A549 (cell line): Measurements from ENCODE around the gene ANKDD1A. TPM values are rescaled to one million over a fixed set of nuclear protein-coding genes. Genes with fewer than 3 reads are reported as not detected.

Experiments used
- ATAC-seq, 2 experiments: fragments of 200-7000 bp in 1 of 2; fragments of >200 bp in 1 of 2; cut with Nextera tagmentation in 1 of 2; cut with Tn5 transposase in 1 of 2; 3 replicates each; pipeline versions ENCODE4 v1.8.0 to v1.9.1; 2018 to 2020; ENCODE audit warnings: mild to moderate bottlenecking in 1 of 2, moderate library complexity in 1 of 2
- CTCF ChIA-PET: fragments of 300-600 bp; sonication (Branson Sonifier 250); formaldehyde crosslinking; extraction: SDS; loops from one replicate; lab custom pipeline; 2021; ENCODE audit warnings: antibody characterized with exemption, inconsistent platforms; lab: Yijun Ruan, JAX
- POLR2A ChIA-PET: fragments of 350-600 bp; formaldehyde crosslinking; extraction: SDS; loops from one replicate; lab custom pipeline; 2021; ENCODE audit warnings: antibody characterized with exemption, inconsistent platforms; lab: Yijun Ruan, JAX
- DNase-seq, 2 experiments: peaks; one replicate each; pipeline versions ENCODE4 v3.0.0 to v3.0.0-alpha.2; 2011 to 2016; ENCODE audit warnings: low read depth in 1 of 2, low spot score in 1 of 2
- FAIRE-seq: peaks from 2 replicates; lab custom pipeline; 2011; peaks lifted over from hg19 to GRCh38; lab: Jason Lieb, UNC
- H3K27ac ChIP-seq, 2 experiments: fragments of >200 bp; sonication (Bioruptor Twin); formaldehyde crosslinking; 3 replicates each; pipeline ENCODE4 v1.5.1; 2016 to 2017
- H3K4me1 ChIP-seq: fragments of >200 bp; sonication (Bioruptor Twin); formaldehyde crosslinking; 3 replicates; pipeline ENCODE4 v1.6.1; 2016
- H3K4me2 ChIP-seq: fragments of >200 bp; sonication (Bioruptor Twin); formaldehyde crosslinking; 3 replicates; pipeline ENCODE4 v1.6.1; 2016
- H3K4me3 ChIP-seq: fragments of >200 bp; sonication (Bioruptor Twin); formaldehyde crosslinking; 3 replicates; pipeline ENCODE4 v1.5.1; 2016
- H3K9me3 ChIP-seq: fragments of >200 bp; sonication (Bioruptor Twin); formaldehyde crosslinking; 3 replicates; pipeline ENCODE4 v1.6.1; 2016
- BHLHE40 ChIP-seq: IDR thresholded peaks from 2 replicates; pipeline ENCODE4 v1.6.1; 2012; ENCODE audit warnings: low read depth, low read length, inconsistent platforms
- CBX8 ChIP-seq: fragments of 200-600 bp; sonication (generic); IDR thresholded peaks from 2 replicates; pipeline ENCODE4 v1.6.1; 2016
- CEBPB ChIP-seq, 2 experiments: fragments of >200 bp in 1 of 2; sonication (Bioruptor Twin) in 1 of 2; formaldehyde crosslinking in 1 of 2; IDR thresholded peaks; 2 replicates each; pipeline ENCODE4 v1.6.1; 2012 to 2016
- CHD2 ChIP-seq: fragments of 150-350 bp; IDR thresholded peaks from 2 replicates; pipeline ENCODE4 v1.6.1; 2014; ENCODE audit warnings: low read length; ENCODE audit not compliant: partially characterized antibody
- EHF ChIP-seq: fragments of 250-450 bp; sonication (Bioruptor Pico); IDR thresholded peaks from 2 replicates; pipeline ENCODE4 v1.5.0; 2020; ENCODE audit warnings: mild to moderate bottlenecking
- EP300 ChIP-seq, 2 experiments: fragments of >200 bp; sonication (Bioruptor Twin); formaldehyde crosslinking; IDR thresholded peaks; 2 replicates in 1 of 2; 3 replicates in 1 of 2; pipeline ENCODE4 v1.6.1; 2016 to 2017
- ESRRA ChIP-seq: fragments of 150-350 bp; IDR thresholded peaks from 2 replicates; pipeline ENCODE4 v1.6.1; 2014; ENCODE audit warnings: mild to moderate bottlenecking, low read length, borderline replicate concordance
- FOXS1 ChIP-seq: fragments of 250-450 bp; sonication (Bioruptor Pico); IDR thresholded peaks from 2 replicates; pipeline ENCODE4 v1.5.0; 2020; ENCODE audit warnings: mild to moderate bottlenecking, moderate library complexity
- HDAC2 ChIP-seq: fragments of 200-600 bp; sonication (generic); IDR thresholded peaks from 2 replicates; pipeline ENCODE4 v1.6.1; 2016
- HEYL ChIP-seq: fragments of 250-450 bp; sonication (Bioruptor Pico); IDR thresholded peaks from 2 replicates; pipeline ENCODE4 v1.8.0; 2021; ENCODE audit warnings: mild to moderate bottlenecking, moderate library complexity
- HOXA7 ChIP-seq: fragments of 250-450 bp; sonication (Bioruptor Pico); IDR thresholded peaks from 2 replicates; pipeline ENCODE4 v1.5.0; 2020; ENCODE audit warnings: mild to moderate bottlenecking, moderate library complexity
- HOXB13 ChIP-seq: fragments of 250-450 bp; sonication (Bioruptor Pico); IDR thresholded peaks from 2 replicates; pipeline ENCODE4 v1.5.0; 2020; ENCODE audit warnings: low read depth, mild to moderate bottlenecking, moderate library complexity
- JUN ChIP-seq, 2 experiments: fragments of >200 bp; sonication (Bioruptor Twin); formaldehyde crosslinking; IDR thresholded peaks; 2 replicates in 1 of 2; 3 replicates in 1 of 2; pipeline ENCODE4 v1.6.1; 2016 to 2017
- JUNB ChIP-seq: fragments of >200 bp; sonication (Bioruptor Twin); formaldehyde crosslinking; IDR thresholded peaks from 2 replicates; pipeline ENCODE4 v1.6.1; 2016
- MAZ ChIP-seq: fragments of 150-350 bp; IDR thresholded peaks from 2 replicates; pipeline ENCODE4 v1.6.1; 2014; ENCODE audit warnings: antibody characterized with exemption, low read depth, low read length, borderline replicate concordance
- MYC ChIP-seq: IDR thresholded peaks from 2 replicates; pipeline ENCODE4 v1.6.1; 2012; ENCODE audit warnings: mild to moderate bottlenecking, inconsistent platforms, low read length, improper control_type of control experiment, borderline replicate concordance
- NR3C1 ChIP-seq: fragments of >200 bp; sonication (Bioruptor Twin); formaldehyde crosslinking; IDR thresholded peaks from 3 replicates; pipeline ENCODE4 v1.6.1; 2017
- PHF8 ChIP-seq: fragments of 200-600 bp; sonication (generic); IDR thresholded peaks from 2 replicates; pipeline ENCODE4 v1.6.1; 2016; ENCODE audit warnings: low read depth, mild to moderate bottlenecking, antibody characterized with exemption, moderate library complexity, borderline replicate concordance
- POLR2AphosphoS2 ChIP-seq: conservative IDR thresholded peaks from 2 replicates; pipeline ENCODE4 v1.6.1; 2012; ENCODE audit warnings: low read length, improper control_type of control experiment, inconsistent platforms
- RAD21 ChIP-seq, 2 experiments: fragments of >200 bp in 1 of 2; sonication (Bioruptor Twin) in 1 of 2; formaldehyde crosslinking in 1 of 2; IDR thresholded peaks in 1 of 2; conservative IDR thresholded peaks in 1 of 2; 2 replicates in 1 of 2; 3 replicates in 1 of 2; pipeline ENCODE4 v1.6.1; 2012 to 2018; ENCODE audit warnings: inconsistent platforms in 1 of 2
- RFX5 ChIP-seq: fragments of 450-650 bp; IDR thresholded peaks from 2 replicates; pipeline ENCODE4 v1.7.1; 2014; ENCODE audit warnings: antibody characterized with exemption, mild to moderate bottlenecking, moderate library complexity
- RNF2 ChIP-seq: fragments of 200-600 bp; sonication (generic); IDR thresholded peaks from 2 replicates; pipeline ENCODE4 v1.6.1; 2016; ENCODE audit warnings: low read depth, mild to moderate bottlenecking, antibody characterized with exemption, moderate library complexity, borderline replicate concordance
- SMC3 ChIP-seq: fragments of >200 bp; sonication (Bioruptor Twin); formaldehyde crosslinking; IDR thresholded peaks from 3 replicates; pipeline ENCODE4 v1.6.1; 2018; ENCODE audit warnings: inconsistent platforms
- TFCP2L1 ChIP-seq: fragments of 250-450 bp; sonication (Bioruptor Pico); IDR thresholded peaks from 2 replicates; pipeline ENCODE4 v1.5.0; 2021; ENCODE audit warnings: mild to moderate bottlenecking
- ZC3H11A ChIP-seq: fragments of 450-650 bp; IDR thresholded peaks from 2 replicates; pipeline ENCODE4 v1.6.1; 2014; ENCODE audit warnings: antibody characterized with exemption, mild to moderate bottlenecking
- ZFP36 ChIP-seq: fragments of 450-650 bp; IDR thresholded peaks from 2 replicates; pipeline ENCODE4 v1.6.1; 2014; ENCODE audit warnings: borderline replicate concordance; ENCODE audit not compliant: partially characterized antibody
- ZNF302 ChIP-seq: fragments of 250-450 bp; sonication (Bioruptor Pico); IDR thresholded peaks from 2 replicates; pipeline ENCODE4 v1.9.0; 2021; ENCODE audit warnings: inconsistent platforms, mild to moderate bottlenecking, moderate library complexity
- WGBS: methylation state at CpG from one replicate; pipeline ENCODE4 v1.1.6; 2017; ENCODE audit errors: missing lambda C conversion rate; 5-methylcytosine and 5-hydroxymethylcytosine counted together
- polyA plus RNA-seq, 4 experiments: library from polyadenylated mRNA; depleted of rRNA in 3 of 4; stranded (reverse); fragments of >200 nt; fragmentation: RNase III in 1 of 4; extraction: RNeasy Plus Mini Kit Qiagen cat#74134 plus additional on column Dnase treatment in 1 of 4; gene quantifications; 2 replicates in 3 of 4; 3 replicates in 1 of 4; pipeline ENCODE4 v1.2.3, GENCODE V29; 2011 to 2017
- TF ChIP-seq, protein P1 (sequence below): IDR thresholded peaks from 2 replicates; pipeline ENCODE4 v1.6.1; 2012
- TF ChIP-seq, protein P2 (sequence below): fragments of 250-450 bp; sonication (Bioruptor Pico); IDR thresholded peaks from 2 replicates; pipeline ENCODE4 v1.5.0; 2020; ENCODE audit warnings: low read depth, mild to moderate bottlenecking, moderate library complexity
- TF ChIP-seq, protein P3 (sequence below): fragments of >200 bp; sonication (Bioruptor Twin); formaldehyde crosslinking; IDR thresholded peaks from 3 replicates; pipeline ENCODE4 v1.5.1; 2016
- TF ChIP-seq, protein P4 (sequence below): IDR thresholded peaks from 2 replicates; pipeline ENCODE4 v1.6.1; 2012; ENCODE audit warnings: low read depth, borderline replicate concordance

Gene ANKDD1A
- polyA plus RNA-seq, 2 of the 4 experiments (the other 2 are of a cell fraction): 2.7 to 2.8 TPM

DNA sequence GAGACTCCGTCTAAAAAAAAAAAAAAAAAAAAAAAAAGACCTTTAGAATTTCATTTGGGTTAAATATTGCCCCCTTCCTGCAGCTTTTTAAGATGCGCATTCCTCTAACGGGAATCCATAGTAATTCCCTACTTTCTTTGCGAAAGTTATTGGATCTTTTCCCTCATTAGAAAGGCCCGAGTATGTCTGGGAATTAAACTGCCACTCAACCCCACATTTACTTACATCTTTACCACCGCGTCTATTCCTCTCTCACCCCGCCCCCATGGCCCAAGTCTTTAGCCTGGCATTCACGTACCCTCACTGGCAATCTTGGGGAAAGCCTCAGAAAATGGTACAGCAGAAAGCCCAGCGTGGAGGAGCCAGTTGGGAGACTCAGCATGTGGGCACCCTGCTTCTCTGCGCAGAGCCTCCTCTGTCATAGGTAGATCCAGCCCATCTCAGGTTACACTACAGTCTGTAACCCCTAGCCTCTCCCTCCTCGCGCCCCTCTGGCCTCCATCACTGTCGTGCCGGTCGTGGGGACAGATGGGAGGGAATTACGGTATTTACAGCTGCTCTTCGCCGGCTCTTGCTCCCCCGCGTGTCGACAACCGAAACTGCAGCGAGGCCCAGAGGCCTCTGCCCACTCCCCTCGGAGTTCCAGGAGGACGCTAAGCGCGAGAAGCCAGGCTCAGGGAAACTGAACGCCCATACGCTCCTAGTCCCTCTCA, 6.4 kb upstream of the ANKDD1A start:
- ChIA-PET POLR2A (interaction anchor here (0.6 to 0.7 kb wide), 2 partner anchors 64 to 68 kb away, joined by 3 to 8 read pairs; no protein-coding TSS in a partner anchor), CTCF (interaction anchor here (1.1 to 4.3 kb wide), 11 partner anchors 11 to 174 kb away, joined by 3 to 25 read pairs (median 6); no protein-coding TSS in a partner anchor)
- H3K9me3 ChIP-seq: peaks cover 18% of the 10 kb centered on the region
- peak overlapping the region; percentile 45 for H3K4me2 ChIP-seq
- peak; percentile 70 to 79 for DNase-seq
- peak; percentile 90 to 92 for ATAC-seq
- no peaks in the 10 kb centered on the region for H3K4me1 ChIP-seq
- TF ChIP-seq BHLHE40 (no peak), MAZ (no peak), CHD2 (no peak), FOXS1 (no peak), SMC3 (peak; percentile 63), RAD21 (conservative IDR thresholded peaks at IDR 0.05 in 1 of 2, IDR thresholded peaks at IDR 0.05 in 1 of 2) (peak; percentile 57 to 58), HOXB13 (CRISPR knock-in tag) (0 out of 2 replicates have a peak, but pooled peaks have one; percentile 40), CEBPB (IDR thresholded peaks at IDR 0.05) (no peak)
- TF ChIP-seq, protein P1, sequence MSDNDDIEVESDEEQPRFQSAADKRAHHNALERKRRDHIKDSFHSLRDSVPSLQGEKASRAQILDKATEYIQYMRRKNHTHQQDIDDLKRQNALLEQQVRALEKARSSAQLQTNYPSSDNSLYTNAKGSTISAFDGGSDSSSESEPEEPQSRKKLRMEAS: peak; percentile 69; the same call in 1 of the 2 replicates
- TF ChIP-seq, protein P2, sequence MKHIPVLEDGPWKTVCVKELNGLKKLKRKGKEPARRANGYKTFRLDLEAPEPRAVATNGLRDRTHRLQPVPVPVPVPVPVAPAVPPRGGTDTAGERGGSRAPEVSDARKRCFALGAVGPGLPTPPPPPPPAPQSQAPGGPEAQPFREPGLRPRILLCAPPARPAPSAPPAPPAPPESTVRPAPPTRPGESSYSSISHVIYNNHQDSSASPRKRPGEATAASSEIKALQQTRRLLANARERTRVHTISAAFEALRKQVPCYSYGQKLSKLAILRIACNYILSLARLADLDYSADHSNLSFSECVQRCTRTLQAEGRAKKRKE (CRISPR knock-in tag): no peak
- TF ChIP-seq, protein P3, sequence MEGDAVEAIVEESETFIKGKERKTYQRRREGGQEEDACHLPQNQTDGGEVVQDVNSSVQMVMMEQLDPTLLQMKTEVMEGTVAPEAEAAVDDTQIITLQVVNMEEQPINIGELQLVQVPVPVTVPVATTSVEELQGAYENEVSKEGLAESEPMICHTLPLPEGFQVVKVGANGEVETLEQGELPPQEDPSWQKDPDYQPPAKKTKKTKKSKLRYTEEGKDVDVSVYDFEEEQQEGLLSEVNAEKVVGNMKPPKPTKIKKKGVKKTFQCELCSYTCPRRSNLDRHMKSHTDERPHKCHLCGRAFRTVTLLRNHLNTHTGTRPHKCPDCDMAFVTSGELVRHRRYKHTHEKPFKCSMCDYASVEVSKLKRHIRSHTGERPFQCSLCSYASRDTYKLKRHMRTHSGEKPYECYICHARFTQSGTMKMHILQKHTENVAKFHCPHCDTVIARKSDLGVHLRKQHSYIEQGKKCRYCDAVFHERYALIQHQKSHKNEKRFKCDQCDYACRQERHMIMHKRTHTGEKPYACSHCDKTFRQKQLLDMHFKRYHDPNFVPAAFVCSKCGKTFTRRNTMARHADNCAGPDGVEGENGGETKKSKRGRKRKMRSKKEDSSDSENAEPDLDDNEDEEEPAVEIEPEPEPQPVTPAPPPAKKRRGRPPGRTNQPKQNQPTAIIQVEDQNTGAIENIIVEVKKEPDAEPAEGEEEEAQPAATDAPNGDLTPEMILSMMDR: peak; percentile 42
- TF ChIP-seq, protein P4, sequence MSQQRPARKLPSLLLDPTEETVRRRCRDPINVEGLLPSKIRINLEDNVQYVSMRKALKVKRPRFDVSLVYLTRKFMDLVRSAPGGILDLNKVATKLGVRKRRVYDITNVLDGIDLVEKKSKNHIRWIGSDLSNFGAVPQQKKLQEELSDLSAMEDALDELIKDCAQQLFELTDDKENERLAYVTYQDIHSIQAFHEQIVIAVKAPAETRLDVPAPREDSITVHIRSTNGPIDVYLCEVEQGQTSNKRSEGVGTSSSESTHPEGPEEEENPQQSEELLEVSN: 0 out of 2 replicates have a peak, but pooled peaks have one; percentile 16
- H3K4me3 ChIP-seq: 0 out of 3 replicates have a peak overlapping the region, but pooled peaks have one; percentile 1
- WGBS: 57% methylated on average over 30 of the region's 30 CpGs
- no peak for FAIRE-seq
- H3K27ac ChIP-seq: peak overlapping the region; percentile 14 to 55; a peak in 3 of 6 replicates

DNA sequence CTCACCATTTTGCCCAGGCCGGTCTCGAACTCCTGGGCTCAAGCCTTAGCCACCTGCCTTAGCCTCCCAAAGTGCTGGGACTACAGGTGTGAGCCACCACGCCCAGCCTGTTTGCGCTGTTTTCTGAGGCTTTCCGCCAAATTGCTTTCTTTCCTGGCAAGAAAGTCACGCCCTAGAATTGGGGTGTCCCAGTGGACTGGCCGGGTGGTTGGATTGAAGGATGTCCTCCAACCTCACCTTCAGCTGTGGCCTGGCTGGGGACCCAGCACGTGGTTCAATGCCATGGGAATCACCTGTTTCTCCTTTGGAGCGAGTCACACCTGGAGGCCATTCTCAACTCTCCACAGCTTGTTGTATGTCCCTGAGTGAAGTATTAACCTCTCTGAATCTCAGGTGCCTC, 5.8 kb upstream of the ANKDD1A start:
- TF ChIP-seq NR3C1 (no peak), HDAC2 (no peak)
- TF ChIP-seq, all 56 proteins: peak for 0
- DNase-seq (no peak), ATAC-seq (no peak), FAIRE-seq (no peak)
- Histone ChIP-seq H3K4me1 (peaks cover 3% of the 10 kb centered on the region; the same call in 1 of the 3 replicates), H3K9me3 (peaks cover 15% of the 10 kb centered on the region), H3K27ac (no peak overlapping the region), H3K4me3 (no peak overlapping the region), H3K4me2 (no peak overlapping the region)
- WGBS: 75% methylated on average over 9 of the region's 9 CpGs
- ChIA-PET POLR2A (no interaction called here), CTCF (interaction anchor here (0.9 to 4.3 kb wide), 10 partner anchors 10 to 174 kb away, joined by 3 to 25 read pairs (median 7); no protein-coding TSS in a partner anchor)

DNA sequence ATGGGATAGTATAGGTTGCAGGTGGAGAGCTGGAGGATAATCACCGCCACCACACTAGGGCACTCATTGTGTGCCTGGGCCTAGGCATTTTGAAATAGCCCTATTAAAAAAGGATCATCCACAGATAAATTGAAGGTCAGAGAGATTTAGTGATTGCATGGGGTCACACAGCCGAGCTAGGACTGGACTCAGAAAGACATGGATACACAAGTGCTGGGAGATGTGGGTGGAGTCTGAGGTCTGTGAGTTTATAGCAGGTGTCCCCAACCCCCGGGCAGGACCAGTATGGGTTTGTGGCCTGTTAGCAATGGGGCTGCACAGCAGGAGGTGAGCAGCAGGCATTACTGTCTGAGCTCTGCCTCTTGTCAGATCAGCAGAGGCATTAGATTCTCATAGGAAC, 5.3 kb upstream of the ANKDD1A start:
- ATAC-seq (no peak), FAIRE-seq (no peak), DNase-seq (no peak)
- H3K27ac ChIP-seq: no peak overlapping the region
- ChIA-PET POLR2A (no interaction called here), CTCF (interaction anchor here (0.9 to 4.3 kb wide), 11 partner anchors 10 to 175 kb away, joined by 3 to 25 read pairs (median 7); no protein-coding TSS in a partner anchor)
- 68% methylated on average over 3 of the region's 3 CpGs for WGBS
- H3K4me1 ChIP-seq: peaks cover 6% of the 10 kb centered on the region; the same call in 1 of the 3 replicates
- H3K9me3 ChIP-seq: peaks cover 10% of the 10 kb centered on the region
- TF ChIP-seq HOXA7 (CRISPR knock-in tag): no peak
- TF ChIP-seq ZFP36: no peak
- no peak for TF ChIP-seq ZC3H11A
- no peak for TF ChIP-seq RNF2
- TF ChIP-seq POLR2AphosphoS2: no peak
- TF ChIP-seq FOXS1: no peak
- TF ChIP-seq RAD21 (conservative IDR thresholded peaks at IDR 0.05 in 1 of 2, IDR thresholded peaks at IDR 0.05 in 1 of 2): no peak
- TF ChIP-seq HEYL: no peak
- TF ChIP-seq PHF8: no peak
- no peak for TF ChIP-seq TFCP2L1 (CRISPR knock-in tag)
- no peak for TF ChIP-seq CBX8
- no peak for TF ChIP-seq JUNB
- TF ChIP-seq EP300 (IDR thresholded peaks at IDR 0.05): no peak
- no peak for TF ChIP-seq JUN (IDR thresholded peaks at IDR 0.05)
- TF ChIP-seq MYC: no peak
- TF ChIP-seq ZNF302 (CRISPR knock-in tag): no peak
- no peak for TF ChIP-seq EHF (CRISPR knock-in tag)
- no peak for TF ChIP-seq SMC3
- TF ChIP-seq ESRRA: no peak
- TF ChIP-seq RFX5: no peak
- TF ChIP-seq, all 56 proteins: peak for 0
- Histone ChIP-seq H3K4me3 (no peak overlapping the region), H3K4me2 (no peak overlapping the region)
